Stimulated activated CD4-positive, alpha-beta T cell treated with anti-CD3 and anti-CD28 coated beads, Interleukin-15, amount 100 ng/mL, for 48 hours (primary cell): ENCODE results near the gene FAM53C.
"Not testable (repeated sequence)": the region's sequence is repeated elsewhere in the genome, so short reads cannot be mapped to it uniquely, and the experiment has no call there.

Experiments used
- DNase-seq, 2 donors: peaks; one replicate each; pipeline ENCODE4 v3.0.0-alpha.2; 2020; ENCODE audit warnings: low read depth in 2 of 2

Gene FAM53C

DNA sequence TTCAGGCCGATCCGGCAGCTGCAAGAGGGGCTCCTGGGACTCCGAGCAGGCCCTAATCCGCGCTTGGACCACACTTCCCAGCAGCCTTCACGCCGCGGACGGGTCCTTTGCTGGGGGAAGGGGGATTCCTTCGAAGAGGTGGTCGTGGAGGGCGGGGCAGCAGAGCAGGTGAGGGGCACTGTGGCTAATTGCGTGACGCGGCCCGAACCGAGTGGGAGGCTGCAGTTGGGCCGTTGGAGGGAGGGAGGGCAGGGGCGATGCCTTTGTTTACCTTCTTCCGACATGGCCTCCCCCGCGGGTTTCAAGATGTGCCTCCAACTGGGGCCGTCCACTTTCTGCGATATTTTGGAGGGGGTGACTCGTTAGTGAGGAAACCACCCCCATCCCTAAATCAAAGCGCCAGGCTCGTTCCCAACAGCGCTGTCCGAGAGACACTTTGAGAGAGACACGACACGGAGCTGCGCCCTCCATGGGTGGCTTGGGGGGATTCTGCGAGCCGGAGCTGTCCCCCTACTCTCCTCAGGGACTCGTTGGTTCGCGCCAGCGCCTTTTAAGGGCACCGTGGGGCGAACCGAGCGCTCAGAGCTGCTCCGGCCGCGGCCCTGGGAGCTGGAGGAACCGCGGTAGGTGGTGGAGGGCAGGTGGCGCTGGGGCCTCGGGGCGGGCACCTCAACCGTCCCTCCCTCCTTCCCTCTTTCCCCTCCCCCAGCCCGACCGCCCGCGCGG is at the start of gene FAM53C:
FAM53C (plus strand) TSS at position 582 of the 726 bp plus-strand sequence. CDS start 3,070 bp downstream, outside the sequence.
- DNase-seq: peak; percentile 86 to 89

DNA sequence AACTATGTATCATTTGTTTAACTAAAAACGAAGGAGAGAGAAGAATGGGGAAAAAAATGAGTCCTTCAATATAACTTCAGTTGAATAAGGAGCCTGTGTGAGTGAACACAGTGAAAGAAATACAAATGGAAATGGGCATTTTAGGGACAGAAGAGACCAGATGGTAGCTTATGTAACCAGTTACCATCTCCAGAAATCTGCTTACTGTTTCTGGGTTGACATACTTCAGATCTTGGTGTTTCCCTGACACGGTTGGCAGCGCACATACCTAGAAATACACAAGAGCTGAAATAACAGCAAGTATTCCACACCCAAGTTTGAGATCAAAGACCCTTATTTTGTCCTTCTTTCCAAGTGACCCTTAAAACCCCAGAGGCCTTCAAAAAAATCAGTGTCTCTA is 48.8 kb upstream of the FAM53C start:
- no peak for DNase-seq

DNA sequence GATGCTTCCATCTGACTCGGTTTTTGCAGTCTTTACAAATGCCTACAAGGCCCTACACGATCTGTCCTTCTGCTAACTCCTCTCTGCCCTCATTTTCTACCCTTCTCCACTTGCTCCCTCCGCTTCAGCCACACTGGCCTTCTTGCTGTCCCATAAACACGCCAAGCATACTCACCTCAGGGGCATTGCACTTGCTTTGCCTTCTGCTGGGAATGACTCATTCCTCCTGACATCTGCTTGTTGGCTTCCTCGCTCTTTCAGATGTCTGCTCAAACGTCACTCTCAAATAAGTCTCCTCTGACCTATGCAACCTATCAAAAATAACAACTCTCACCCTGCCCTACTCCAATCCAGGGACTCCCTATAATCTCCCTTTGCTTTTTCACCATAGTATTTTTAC is 34.7 kb upstream of the FAM53C start:
- no peak for DNase-seq

DNA sequence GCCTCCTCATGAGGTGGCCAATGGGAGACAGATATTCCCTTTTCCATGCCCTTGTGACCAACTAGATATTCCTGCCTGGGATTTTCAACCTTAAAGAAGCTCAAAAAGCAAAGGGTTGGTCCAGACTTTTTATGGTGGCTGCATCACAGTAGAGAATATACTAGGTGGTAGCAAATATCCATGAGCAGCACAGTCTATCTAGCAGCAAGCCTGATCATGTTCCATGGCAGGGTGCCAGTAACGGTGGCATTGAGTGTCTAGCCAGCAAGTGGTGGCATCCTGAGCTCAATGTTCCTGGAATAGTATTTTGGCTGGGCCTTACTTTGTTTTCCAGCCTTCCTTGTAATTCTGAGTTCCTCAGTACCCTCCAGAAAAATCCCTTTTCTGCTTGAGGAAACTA is 32.3 kb upstream of the FAM53C start:
- no peak for DNase-seq

DNA sequence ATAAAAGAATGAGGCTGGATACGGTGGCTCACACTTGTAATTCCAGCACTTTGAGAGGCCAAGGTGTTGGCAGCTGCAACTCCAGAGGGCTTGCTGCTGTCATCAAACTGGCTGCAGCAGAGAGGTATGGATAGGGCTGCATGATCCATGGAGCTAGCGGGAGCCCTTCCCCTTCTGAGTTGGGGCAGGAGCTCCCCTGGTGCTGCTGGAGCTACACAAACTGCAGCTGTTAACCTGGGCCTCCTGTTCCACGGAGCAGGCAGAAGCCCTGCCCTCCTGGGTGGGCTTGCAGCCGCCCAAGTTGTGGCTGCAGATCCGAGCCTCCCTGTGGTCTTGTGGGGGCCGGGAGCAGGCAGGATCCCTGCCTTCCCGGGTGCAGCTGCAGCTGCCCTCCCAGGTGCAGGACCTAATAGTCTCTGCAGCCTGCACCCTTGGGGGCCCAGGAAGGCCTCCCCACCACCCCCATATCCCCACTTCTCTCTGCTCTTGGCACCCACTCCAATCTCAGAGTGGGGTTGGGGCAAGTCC is 22.3 kb upstream of the FAM53C start:
- DNase-seq: no peak

DNA sequence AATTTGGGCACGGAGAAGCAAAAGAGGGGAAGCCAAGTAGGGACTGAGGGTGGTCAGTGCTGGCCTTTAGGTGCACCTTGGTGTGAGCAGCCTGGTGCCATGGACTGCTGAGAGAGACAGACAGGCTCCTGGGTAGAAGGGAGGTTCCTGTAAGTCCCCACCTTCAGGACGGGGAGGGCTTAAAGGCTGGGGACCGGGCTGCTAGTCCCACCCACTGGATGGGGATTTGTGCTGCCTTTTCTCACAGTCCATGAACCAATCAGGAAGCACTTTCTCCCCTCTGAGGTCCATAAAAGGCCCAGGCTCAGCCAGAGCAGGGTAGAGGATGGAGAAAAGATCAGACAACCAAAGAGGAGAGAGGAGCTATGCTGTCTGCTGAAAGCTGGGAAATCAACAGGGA is 21.7 kb upstream of the FAM53C start:
- DNase-seq: no peak

DNA sequence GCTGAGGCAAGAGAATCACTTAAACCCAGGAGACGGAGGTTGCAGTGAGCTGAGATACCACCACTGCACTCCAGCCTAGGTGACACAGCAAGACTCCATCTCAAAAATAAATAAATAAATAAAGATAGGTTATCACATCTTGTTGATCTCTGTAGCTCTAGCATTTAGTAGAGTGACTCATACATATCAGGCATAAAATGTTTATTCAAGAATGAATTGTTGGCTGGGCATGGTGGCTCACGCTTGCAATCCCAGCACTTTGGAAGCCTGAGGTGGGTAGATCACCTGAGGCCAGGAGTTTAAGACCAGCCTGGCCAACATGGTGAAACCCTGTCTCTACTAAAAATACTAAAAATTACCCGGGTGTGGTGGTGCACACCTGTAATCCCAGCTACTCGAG is 19.9 kb upstream of the FAM53C start:
- DNase-seq: not testable (repeated sequence)

DNA sequence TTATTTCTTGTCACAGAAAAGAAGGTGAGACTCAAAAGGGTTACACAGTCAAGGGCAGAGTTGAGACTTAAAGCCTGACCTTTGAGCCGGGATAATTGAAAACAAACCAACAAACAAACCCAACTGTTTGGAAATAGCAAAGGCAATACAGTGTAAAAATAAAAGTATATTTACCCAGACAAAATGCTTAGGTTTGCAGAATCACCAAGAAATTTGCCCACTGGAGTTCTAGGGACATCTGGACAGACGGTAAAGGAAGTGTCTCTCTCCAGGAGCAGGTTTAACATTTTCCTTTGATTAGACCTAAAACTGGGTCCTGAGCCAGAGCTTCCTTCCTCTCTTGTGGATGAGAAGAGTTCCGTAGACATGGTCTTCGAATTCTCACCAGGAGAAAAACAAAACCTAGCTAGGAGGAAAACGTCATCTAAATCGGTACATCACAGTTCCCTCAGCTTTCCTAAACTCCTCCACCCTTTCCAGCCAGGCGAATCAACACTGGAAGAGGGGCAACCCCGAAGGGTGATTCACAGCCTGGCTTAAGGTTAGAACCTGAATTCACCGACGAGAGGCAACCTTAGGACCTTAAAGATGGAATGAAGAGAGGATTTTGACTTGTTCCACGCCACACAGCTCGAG is 7.1 kb upstream of the FAM53C start:
- no peak for DNase-seq

DNA sequence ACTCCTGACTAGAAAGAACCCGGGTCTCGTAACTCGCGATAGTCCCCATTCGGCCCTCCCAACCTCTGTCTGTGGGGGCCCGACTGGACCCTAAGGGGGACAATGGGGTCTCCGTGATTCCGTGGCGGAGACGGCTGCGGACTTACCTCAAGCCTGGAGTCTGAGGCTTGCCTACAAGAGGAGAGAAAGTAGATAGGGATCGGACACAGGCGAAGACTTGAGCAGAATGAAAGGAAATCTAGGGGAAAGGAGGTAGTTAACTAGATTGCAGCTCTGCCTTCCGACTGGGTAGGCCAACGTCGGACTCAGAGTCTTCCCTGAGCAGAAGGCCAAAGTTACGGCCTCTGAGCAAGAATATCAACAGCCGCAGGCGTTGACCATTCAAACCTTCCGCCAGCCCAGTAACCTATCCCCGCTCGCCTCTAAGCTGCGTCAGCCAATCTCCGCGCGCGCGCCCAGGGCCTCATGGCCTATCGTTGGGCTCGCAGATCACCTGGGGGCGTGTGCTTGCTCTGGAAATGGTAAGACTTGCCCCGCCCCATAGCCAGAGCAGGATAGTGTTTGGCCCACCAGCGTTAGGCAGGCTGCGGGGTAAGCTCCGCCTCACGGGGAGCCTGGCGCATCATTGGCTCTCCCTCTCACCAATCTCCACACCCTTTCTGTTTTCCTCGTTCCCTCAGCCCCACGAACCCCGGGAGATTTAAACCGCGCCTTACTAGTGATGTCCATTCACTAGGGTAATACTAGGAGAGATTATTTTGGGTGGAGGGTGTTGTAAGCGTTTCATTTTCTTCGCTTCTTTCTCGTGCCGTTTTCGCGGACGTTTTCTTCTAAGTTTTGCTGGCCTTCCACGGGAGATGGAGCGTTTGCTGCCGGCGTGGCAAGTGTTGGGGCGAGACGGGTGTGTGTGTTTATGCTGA is 6.4 kb upstream of the FAM53C start, which contains the start of gene CDC25C:
CDC25C (minus strand) TSS at position 356 of the 920 bp plus-strand sequence. CDS start 624 bp downstream, outside the sequence.
- peak; percentile 95 to 97 for DNase-seq

DNA sequence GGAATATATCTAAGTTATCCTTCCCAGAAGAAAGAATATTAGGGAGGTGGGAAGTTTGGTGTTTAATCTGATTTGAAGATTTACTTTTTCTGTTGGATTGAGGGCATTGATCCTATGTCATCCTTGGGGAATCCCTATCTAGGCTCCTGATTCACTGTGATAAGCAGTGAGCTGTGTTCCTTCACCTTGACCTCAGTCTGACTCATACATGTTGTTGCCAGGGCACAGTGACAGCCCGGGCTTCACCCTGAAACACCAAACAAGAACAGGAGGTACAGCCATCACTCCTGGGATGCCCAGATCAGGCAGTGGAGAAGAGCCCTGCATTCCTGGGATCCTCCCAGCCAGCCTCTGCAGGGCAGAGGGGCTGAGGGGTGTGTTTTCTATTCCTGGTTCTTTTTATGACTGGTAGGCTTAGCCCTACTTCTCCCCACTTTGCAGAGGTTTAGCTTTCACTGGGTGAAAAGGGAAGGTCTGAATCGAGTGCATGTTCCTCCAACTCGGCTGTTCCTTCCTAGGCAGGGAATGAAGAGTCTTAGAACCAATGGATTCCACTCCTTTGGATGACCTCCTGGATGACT is 3.1 kb upstream of the FAM53C start:
- DNase-seq: no peak

DNA sequence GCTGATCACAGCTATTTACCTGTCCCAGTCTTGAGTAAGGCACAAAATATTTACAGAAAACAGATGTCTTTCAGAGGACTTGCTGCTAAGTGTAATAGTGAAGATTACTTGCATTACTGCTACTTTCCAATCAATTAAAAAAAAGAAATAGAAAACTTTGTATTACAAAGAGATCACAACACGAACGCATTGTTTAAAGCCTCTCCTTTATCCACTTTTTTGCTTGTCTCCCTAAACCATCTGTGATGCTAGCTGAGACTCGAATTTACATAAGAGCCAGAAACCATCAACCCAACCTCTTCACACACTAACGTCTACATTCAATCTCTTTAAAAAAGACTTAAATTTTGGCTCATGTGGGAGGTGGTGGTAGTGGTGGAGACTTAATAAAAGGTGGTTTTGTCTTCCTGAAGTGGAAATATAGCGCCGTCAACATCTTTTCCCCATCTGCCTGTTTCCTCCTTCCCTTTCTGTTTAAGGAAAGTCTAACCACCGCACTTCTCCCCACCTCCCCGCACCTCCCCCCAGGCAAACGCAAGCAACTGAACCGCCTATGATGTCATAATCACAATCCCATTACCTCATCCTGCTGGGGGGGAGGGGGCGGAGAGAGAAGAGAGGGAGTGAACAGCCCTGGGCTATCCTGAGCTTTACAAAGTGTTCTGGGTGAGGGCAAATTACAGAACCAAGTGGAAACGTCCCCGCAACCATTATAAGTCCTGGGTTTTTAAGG is 948 bp upstream of the FAM53C start:
- peak in 1 of 2 donors; percentile 43 for DNase-seq

DNA sequence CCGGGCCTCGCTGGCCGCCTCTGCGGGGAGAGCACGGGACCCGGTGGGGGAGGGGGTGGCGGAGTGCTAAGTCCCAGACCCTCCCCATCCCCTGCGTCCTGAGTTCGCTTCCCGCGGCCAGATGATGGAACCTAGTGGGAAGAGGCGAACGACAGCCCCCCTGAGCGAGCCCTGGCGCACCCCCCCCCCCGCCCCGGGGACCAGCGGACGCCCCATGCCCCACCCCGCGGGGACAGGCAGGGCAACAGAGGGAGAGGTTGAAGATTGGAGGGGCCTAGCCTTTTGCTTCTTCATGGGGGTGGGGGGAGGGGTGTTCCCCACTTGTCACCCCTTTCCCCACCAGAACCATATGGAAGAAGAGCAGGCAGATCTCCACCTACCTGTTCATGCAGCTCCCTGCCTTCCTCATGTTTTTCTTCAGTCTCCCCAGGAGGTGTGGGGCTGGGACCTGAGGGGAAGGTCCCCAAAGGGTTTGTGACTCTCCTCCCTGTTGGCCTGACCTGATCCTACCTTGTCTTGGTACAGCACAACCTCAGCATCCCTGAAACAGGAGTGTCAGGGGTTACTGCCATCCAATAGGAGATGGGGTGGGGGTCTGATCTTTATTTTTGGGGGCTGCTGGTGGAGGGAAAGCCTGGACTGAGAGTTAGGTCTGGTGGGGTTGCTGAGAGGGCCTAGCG is 485 bp downstream of the FAM53C start:
- DNase-seq: no peak

DNA sequence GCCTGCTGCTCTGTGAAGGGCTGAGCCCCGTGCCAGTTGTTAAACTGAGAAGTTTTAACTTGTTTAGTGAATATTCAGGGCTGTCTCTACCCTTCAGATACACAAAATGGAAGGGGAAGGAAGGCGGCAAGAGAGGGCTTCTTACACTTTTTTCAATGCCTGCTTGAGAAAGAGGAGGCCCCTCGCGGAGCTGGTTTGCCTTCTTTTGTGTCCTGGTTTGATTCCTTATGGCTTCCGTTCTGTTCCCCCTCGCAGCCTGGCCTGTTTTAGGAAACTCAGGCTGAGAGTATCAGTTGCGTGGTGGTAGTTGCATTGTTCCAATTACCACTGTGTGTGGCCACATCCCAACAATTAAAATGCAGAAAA is 1.0 kb downstream of the FAM53C start:
- no peak for DNase-seq

DNA sequence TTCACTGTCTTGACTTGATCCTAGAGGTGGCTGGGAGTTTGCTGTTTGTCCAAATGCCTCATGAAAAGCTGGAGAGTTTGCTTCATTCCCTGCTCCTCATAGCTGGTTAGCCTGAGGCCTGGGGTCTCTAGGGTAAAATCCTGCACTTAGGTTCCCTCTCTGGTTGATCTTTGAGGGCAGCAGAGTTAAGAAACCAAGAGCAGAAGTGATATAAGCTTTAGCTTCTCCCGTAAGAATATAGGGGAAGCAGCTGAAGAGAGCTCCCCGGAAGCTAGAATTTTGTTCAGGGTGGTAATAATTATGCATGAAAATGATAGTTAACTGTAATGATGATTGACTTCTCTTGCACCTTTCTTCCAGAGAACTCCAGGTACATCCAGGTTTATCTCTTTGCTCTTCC is 1.4 kb downstream of the FAM53C start:
- no peak for DNase-seq

DNA sequence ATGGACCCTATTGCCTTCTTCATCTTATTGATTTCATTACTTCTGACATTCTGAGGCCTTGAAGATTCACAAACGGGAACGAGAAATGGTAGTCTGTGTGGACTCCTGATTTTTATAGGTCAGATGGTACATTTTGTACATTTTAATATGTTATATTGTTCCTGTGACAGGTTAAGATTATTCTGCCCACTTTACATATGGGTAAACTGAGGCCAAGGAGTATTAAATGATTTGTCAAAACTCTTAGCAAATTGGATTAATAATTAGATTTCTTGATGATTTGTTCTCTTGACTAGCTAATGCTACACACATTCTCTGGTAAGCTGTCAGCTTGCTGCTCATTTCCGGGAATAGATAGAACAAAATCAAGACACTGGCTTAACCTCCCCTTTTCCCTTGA is 1.9 kb downstream of the FAM53C start:
- no peak for DNase-seq

DNA sequence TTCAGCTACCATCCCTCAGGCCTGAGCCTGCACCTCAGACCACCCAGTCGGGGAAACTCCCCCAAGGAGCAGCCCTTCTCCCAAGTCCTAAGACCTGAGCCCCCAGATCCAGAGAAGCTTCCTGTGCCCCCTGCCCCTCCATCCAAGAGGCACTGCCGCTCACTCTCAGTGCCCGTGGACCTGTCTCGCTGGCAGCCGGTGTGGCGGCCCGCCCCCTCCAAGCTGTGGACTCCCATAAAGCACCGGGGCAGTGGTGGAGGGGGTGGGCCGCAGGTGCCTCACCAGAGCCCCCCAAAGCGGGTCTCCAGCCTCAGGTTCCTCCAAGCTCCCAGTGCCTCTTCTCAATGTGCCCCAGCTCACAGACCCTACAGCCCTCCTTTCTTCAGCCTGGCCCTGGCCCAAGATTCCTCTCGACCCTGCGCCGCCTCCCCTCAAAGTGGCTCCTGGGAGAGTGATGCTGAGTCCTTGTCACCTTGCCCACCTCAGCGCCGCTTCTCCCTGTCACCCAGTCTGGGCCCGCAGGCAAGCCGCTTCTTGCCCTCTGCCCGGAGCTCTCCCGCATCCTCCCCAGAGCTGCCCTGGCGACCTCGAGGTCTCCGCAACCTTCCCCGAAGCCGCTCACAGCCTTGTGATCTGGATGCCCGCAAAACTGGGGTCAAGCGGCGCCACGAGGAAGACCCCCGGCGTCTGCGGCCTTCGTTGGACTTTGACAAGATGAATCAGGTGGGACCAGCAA is 7.0 kb downstream of the FAM53C start:
- DNase-seq: no peak

DNA sequence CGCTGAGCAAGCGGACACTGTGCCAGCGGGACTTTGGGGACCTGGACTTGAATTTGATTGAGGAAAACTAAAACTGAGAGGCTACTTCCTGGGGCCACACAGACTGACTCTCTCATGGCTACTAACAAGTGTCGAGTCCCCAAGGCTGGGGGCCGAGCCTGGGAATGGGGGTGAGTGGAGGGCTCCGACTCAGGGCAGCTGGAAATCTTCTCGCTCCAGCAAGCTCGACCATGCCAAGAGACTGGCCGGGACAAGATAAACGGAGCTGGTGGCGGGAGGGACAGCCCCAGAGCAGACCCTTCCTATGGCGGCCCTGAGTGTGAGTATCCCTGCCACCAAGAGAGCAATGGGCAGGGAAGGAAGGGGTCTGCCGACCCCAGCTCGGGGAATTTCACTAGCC is 8.8 kb downstream of the FAM53C start:
- no peak for DNase-seq

DNA sequence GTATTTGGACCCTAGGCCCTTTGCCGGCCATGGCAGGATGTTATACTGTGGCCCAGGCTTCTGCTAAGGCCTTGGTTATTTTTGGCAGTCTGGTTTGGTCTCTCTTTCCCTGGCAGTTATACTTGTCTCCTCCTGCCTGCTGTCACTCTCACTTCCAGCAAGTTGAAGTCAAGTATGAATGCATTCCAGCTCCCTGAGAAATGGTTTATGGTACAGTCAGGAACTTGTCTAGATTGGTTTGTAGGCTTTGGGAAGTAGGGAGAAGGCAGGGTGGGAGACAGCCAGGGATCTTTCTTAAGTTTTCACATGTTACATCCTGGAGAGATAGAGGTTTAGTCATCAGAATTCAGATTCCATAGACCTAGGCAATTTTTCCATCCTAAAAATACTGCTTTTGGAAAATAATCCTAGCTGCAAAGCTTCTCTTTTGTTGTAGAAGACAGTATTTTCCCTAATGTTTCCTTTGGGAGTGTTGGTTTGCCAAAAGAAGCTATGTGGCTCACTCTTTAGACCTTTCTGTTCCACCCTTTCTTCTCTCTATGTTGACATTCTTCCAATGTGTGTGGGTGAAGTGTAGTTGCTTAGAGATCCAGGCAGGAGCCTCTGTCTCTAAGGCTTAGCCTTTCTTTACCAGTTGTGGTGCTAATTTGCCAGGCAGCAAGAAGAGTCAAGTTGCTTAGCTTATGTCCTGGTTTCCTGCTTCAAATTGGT is 11.9 kb downstream of the FAM53C start:
- DNase-seq: no peak

DNA sequence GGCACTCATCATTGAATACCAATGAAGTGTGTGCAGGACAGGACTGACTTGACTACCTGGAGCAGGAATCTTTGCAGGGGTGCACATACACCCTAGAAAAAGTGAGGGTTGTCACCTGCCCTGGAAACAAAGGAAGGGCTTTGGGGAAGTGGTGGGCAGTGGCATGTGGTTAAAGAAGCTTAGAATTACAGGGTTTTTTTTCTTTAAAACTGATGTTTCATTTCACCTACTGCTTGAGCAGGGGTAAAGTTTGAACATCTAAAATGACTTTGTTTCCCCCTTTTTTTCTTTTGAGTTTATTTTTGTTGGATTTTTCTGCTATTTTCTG is 12.5 kb downstream of the FAM53C start:
- no peak for DNase-seq
